PC-3 (cell line): ENCODE results near the gene BLNK. TPM values are rescaled to one million over a fixed set of nuclear protein-coding genes. Genes with fewer than 3 reads are reported as not detected.

ENCODE experiments used
- ATAC-seq: fragments of 200-7000 bp; cut with Tn5 transposase; 2 replicates; pipeline ENCODE4 v1.9.1; 2020; ENCODE audit warnings: mild to moderate bottlenecking, moderate library complexity
- BruUV-seq: library from RNA; stranded (reverse); fragments of 400-500 nt; replicated peaks from 2 replicates; lab custom pipeline; 2021; lab: Mats Ljungman, UMichigan
- CTCF ChIA-PET: fragments of 300-600 bp; sonication (Branson Sonifier 250); formaldehyde crosslinking; loops from one replicate; lab custom pipeline; 2022; ENCODE audit warnings: antibody characterized with exemption; lab: Charles Lee
- POLR2A ChIA-PET: fragments of 300-600 bp; sonication (Branson Sonifier 250); formaldehyde crosslinking; loops from one replicate; lab custom pipeline; 2022; ENCODE audit warnings: antibody characterized with exemption; ENCODE audit not compliant: unreplicated experiment; lab: Charles Lee
- DNase-seq: peaks from one replicate; pipeline ENCODE4 v3.0.0-alpha.2; 2015
- H2AFZ ChIP-seq: fragments of 300-600 bp; sonication (generic); 2 replicates; pipeline ENCODE4 v1.6.0; 2016; ENCODE audit warnings: antibody characterized with exemption, low read length
- H3F3A ChIP-seq: fragments of 300-600 bp; sonication (generic); one replicate; pipeline ENCODE4 v1.6.0; 2017; ENCODE audit warnings: antibody characterized with exemption, low read length, control low read depth, mild to moderate bottlenecking; ENCODE audit not compliant: unreplicated experiment
- H3K27ac ChIP-seq: fragments of 300-600 bp; sonication (generic); 2 replicates; pipeline ENCODE4 v1.5.1; 2016; ENCODE audit warnings: mild to moderate bottlenecking, low read length
- H3K27me3 ChIP-seq: fragments of 300-600 bp; sonication (generic); 2 replicates; pipeline ENCODE4 v1.6.1; 2016; ENCODE audit warnings: low read length, mixed read lengths
- H3K36me3 ChIP-seq: fragments of 300-600 bp; sonication (generic); 2 replicates; pipeline ENCODE4 v1.6.1; 2016; ENCODE audit warnings: low read depth, mixed run types, low read length, mixed read lengths
- H3K4me1 ChIP-seq: fragments of 300-600 bp; sonication (generic); 2 replicates; pipeline ENCODE4 v1.5.1; 2016; ENCODE audit warnings: low read length; ENCODE audit not compliant: insufficient read depth
- H3K4me2 ChIP-seq: fragments of 300-600 bp; sonication (generic); 2 replicates; pipeline ENCODE4 v1.6.0; 2016; ENCODE audit warnings: low read length
- H3K4me3 ChIP-seq: fragments of 300-600 bp; sonication (generic); 2 replicates; pipeline ENCODE4 v1.5.1; 2016; ENCODE audit warnings: mild to moderate bottlenecking, low read length, mixed read lengths
- H3K79me2 ChIP-seq: fragments of 300-600 bp; sonication (generic); 2 replicates; pipeline ENCODE4 v1.6.1; 2017; ENCODE audit warnings: low read length, mixed read lengths
- H3K9ac ChIP-seq: fragments of 300-600 bp; sonication (generic); 2 replicates; pipeline ENCODE4 v1.6.0; 2016; ENCODE audit warnings: mild to moderate bottlenecking, low read length
- H3K9me2 ChIP-seq: fragments of 300-600 bp; sonication (generic); replicated peaks from 2 replicates; pipeline ENCODE4 v1.6.1; 2016; ENCODE audit warnings: mixed run types, low read length, mixed read lengths
- H3K9me3 ChIP-seq: fragments of 300-600 bp; sonication (generic); 2 replicates; pipeline ENCODE4 v1.6.1; 2016; ENCODE audit warnings: low read length, mixed read lengths
- H4K20me1 ChIP-seq: fragments of 300-600 bp; sonication (generic); 2 replicates; pipeline ENCODE4 v1.6.1; 2016; ENCODE audit warnings: low read length, mixed read lengths
- CTCF ChIP-seq: fragments of 300-600 bp; sonication (generic); conservative IDR thresholded peaks from 2 replicates; pipeline ENCODE4 v1.5.1; 2017; ENCODE audit warnings: antibody characterized with exemption, low read depth, mild to moderate bottlenecking, low read length
- EZH2 ChIP-seq: fragments of 300-600 bp; sonication (generic); IDR thresholded peaks from one replicate; pipeline ENCODE4 v1.6.1; 2017; ENCODE audit warnings: antibody characterized with exemption, mild to moderate bottlenecking, low read length; ENCODE audit not compliant: unreplicated experiment
- EZH2phosphoT487 ChIP-seq: fragments of 300-600 bp; sonication (generic); IDR thresholded peaks from 2 replicates; pipeline ENCODE4 v1.6.1; 2018; ENCODE audit warnings: mild to moderate bottlenecking, antibody characterized with exemption, low read length, borderline replicate concordance
- intact Hi-C: fragments of 100-400 bp; cut with micrococcal nuclease; formaldehyde crosslinking; loops from 2 replicates; pipeline ENCODE4 v1.9.0; 2023
- total RNA-seq: library from RNA; depleted of rRNA; stranded (reverse); fragments of >200 nt; gene quantifications from 2 replicates; pipeline ENCODE4 v1.2.3, GENCODE V29; 2014

BLNK gene
- total RNA-seq, 1 experiment from 2014 or later, result not detected

GRCh38 chr10:96279191-96279641 lies 7.8 kb upstream of the BLNK start:
- Histone ChIP-seq H3K9me3 (no peaks in the 10 kb centered on the region), H3K36me3 (no peaks in the 10 kb centered on the region), H2AFZ (no peak overlapping the region), H3K4me3 (no peak overlapping the region), H3K9ac (no peak overlapping the region), H3K9me2 (no peaks in the 10 kb centered on the region), H3K79me2 (no peaks in the 10 kb centered on the region), H3K27ac (no peak overlapping the region), H3K4me2 (no peak overlapping the region), H3K27me3 (no peaks in the 10 kb centered on the region; the same call in 1 of the 2 replicates), H3K4me1 (no peaks in the 10 kb centered on the region), H3F3A (no peaks in the 10 kb centered on the region), H4K20me1 (no peaks in the 10 kb centered on the region)
- intact Hi-C loops, result no loop called here
- no peak for TF ChIP-seq CTCF
- TF ChIP-seq EZH2, result no peak
- TF ChIP-seq EZH2phosphoT487, result no peak
- DNase-seq (no peak), ATAC-seq (no peak)
- no TSS peak for BruUV-seq
- CTCF ChIA-PET, result no interaction called here
- POLR2A ChIA-PET, result no interaction called here

GRCh38 chr10:96276831-96277230 lies 5.5 kb upstream of the BLNK start:
- Histone ChIP-seq H3K36me3 (no peaks in the 10 kb centered on the region), H3K27ac (no peak overlapping the region), H3K9ac (no peak overlapping the region), H3K4me2 (no peak overlapping the region), H3K27me3 (no peaks in the 10 kb centered on the region), H4K20me1 (no peaks in the 10 kb centered on the region), H3K79me2 (no peaks in the 10 kb centered on the region), H3K9me3 (no peaks in the 10 kb centered on the region), H3F3A (no peaks in the 10 kb centered on the region), H3K9me2 (no peaks in the 10 kb centered on the region), H3K4me3 (no peak overlapping the region), H2AFZ (no peak overlapping the region), H3K4me1 (no peaks in the 10 kb centered on the region)
- POLR2A ChIA-PET, result no interaction called here
- intact Hi-C loops, result no loop called here
- ATAC-seq (no peak), DNase-seq (peak; percentile 49)
- CTCF ChIA-PET, result no interaction called here
- BruUV-seq, result no TSS peak
- no peak for TF ChIP-seq EZH2
- TF ChIP-seq EZH2phosphoT487, result no peak

GRCh38 chr10:96276426-96276825 lies 5.1 kb upstream of the BLNK start:
- ATAC-seq, result no peak
- POLR2A ChIA-PET, result no interaction called here
- no TSS peak for BruUV-seq

More at GRCh38 chr10:96276426-96276825, 5.1 kb upstream of the BLNK start:
- Histone ChIP-seq H3F3A (no peaks in the 10 kb centered on the region), H3K79me2 (no peaks in the 10 kb centered on the region), H3K4me3 (no peak overlapping the region), H3K9me3 (no peaks in the 10 kb centered on the region), H3K36me3 (no peaks in the 10 kb centered on the region), H4K20me1 (no peaks in the 10 kb centered on the region), H3K27ac (no peak overlapping the region), H3K4me2 (no peak overlapping the region), H3K9me2 (no peaks in the 10 kb centered on the region), H3K9ac (no peak overlapping the region), H2AFZ (no peak overlapping the region), H3K4me1 (no peaks in the 10 kb centered on the region), H3K27me3 (no peaks in the 10 kb centered on the region)
- intact Hi-C loops, result no loop called here
- no peak for DNase-seq
- CTCF ChIA-PET, result no interaction called here
- TF ChIP-seq EZH2 (no peak), CTCF (no peak), EZH2phosphoT487 (no peak)
